ENCODE data around the gene CRACR2B. TPM values are rescaled to one million over a fixed set of nuclear protein-coding genes. Genes with fewer than 3 reads are reported as not detected.

Gene CRACR2B
- total and polyA plus RNA-seq, 10 donors, result 6.1 to 34.1 (median 14.5) TPM

DNA sequence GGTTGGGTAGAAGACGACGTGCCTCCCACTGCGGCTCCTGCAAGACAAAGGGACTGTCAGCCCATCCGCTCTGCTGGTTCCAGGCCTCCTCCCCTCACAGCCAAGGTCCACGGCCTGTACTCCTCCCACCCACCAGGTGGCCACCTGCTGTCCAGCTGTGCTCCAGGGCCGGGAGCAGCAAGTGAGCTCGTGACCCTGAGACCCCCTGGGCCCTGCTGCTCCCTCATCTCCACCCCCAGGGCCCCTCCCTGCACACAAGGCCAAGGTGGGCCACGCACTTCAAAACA, 42.4 kb downstream of the CRACR2B start:
- peaks cover 0 to 64% (median 31%) of the 10 kb centered on the region in 6 donors for H3K36me3 ChIP-seq
- no peaks in the 10 kb centered on the region for H3K9me3 ChIP-seq
- no peak for DNase-seq
- TF ChIP-seq POLR2A (IDR thresholded peaks at IDR 0.05) (no peak), POLR2AphosphoS5 (IDR thresholded peaks at IDR 0.05) (peak in 2 of 3 donors; percentile 36 to 45)
- peak overlapping the region in 2 of 8 donors; percentile 9 to 27 for H3K27ac ChIP-seq
- no peaks in the 10 kb centered on the region for H3K27me3 ChIP-seq (replicated peaks in 1 of 7)
- intact Hi-C loops (cut with DNase I; ENCODE audit: low total_unique reads), result no loop called here
- H3K4me3 ChIP-seq, result no peak overlapping the region
- peaks cover 0 to 43% (median 12%) of the 10 kb centered on the region in 6 donors for H3K4me1 ChIP-seq
- 43 to 86% (median 81%) methylated on average over 4 to 8 of the region's 8 CpGs for WGBS, 5 donors

DNA sequence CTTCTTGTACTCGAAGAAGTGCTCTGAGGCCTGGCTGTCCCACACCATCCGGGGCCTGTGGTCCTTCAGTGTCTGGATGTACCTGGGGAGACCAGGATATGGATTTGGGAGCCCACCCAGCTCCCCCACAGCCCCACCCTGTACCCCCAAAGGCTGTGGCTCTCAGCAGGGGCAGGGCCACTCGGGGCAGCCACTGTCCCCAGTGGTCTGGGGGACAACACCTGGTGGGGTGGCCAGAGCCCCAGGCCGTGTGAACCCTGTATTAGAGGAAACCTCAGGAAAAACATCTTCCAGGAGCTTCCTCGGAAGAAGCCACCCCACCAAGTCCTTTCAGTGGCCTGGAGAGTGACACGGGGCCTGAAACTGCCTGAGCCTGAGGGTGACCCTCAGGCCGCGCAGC, 42.7 kb downstream of the CRACR2B start:
- Histone ChIP-seq H3K27me3 (replicated peaks in 1 of 7) (no peaks in the 10 kb centered on the region), H3K36me3 (peaks cover 0 to 64% (median 30%) of the 10 kb centered on the region in 6 donors), H3K4me1 (peaks cover 0 to 46% (median 12%) of the 10 kb centered on the region in 6 donors), H3K4me3 (no peak overlapping the region), H3K9me3 (no peaks in the 10 kb centered on the region), H3K27ac (peak overlapping the region in 2 of 8 donors; percentile 9 to 27)
- intact Hi-C loops (cut with DNase I; ENCODE audit: low total_unique reads), result no loop called here
- no peak for DNase-seq
- WGBS, 5 donors, result 83 to 93% (median 87%) methylated on average over 4 to 8 of the region's 8 CpGs
- TF ChIP-seq POLR2AphosphoS5 (IDR thresholded peaks at IDR 0.05), result no peak
- TF ChIP-seq, protein P1, sequence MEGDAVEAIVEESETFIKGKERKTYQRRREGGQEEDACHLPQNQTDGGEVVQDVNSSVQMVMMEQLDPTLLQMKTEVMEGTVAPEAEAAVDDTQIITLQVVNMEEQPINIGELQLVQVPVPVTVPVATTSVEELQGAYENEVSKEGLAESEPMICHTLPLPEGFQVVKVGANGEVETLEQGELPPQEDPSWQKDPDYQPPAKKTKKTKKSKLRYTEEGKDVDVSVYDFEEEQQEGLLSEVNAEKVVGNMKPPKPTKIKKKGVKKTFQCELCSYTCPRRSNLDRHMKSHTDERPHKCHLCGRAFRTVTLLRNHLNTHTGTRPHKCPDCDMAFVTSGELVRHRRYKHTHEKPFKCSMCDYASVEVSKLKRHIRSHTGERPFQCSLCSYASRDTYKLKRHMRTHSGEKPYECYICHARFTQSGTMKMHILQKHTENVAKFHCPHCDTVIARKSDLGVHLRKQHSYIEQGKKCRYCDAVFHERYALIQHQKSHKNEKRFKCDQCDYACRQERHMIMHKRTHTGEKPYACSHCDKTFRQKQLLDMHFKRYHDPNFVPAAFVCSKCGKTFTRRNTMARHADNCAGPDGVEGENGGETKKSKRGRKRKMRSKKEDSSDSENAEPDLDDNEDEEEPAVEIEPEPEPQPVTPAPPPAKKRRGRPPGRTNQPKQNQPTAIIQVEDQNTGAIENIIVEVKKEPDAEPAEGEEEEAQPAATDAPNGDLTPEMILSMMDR (IDR thresholded peaks at IDR 0.05 in 8 of 11, conservative IDR thresholded peaks at IDR 0.05 in 3 of 11), result no peak
- TF ChIP-seq POLR2A (IDR thresholded peaks at IDR 0.05), result no peak

DNA sequence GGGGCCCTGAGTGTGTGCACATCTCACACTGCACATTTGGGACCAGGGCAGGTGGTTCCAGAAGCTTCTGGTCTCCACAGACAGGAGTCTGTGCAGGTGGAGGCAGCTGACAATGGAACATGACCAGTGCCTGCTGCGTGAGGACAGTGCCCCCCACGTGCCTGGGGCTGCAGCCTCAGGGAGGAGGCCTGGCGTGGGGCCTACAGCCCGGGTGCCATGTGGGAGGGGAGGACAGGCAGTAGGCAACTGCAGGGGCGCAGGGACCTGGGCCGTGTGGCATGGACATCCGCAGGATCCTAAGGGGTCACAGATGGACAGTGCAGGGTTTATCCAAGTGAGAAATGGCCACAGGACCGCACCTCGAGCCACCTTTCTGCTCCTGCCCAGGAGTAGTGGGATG, 43.8 kb downstream of the CRACR2B start:
- 78 to 83% (median 79%) methylated on average over 4 to 9 of the region's 9 CpGs for WGBS, 5 donors
- no peak overlapping the region for H3K4me3 ChIP-seq
- no peak overlapping the region for H3K27ac ChIP-seq
- H3K27me3 ChIP-seq (replicated peaks in 1 of 7), result no peaks in the 10 kb centered on the region
- intact Hi-C loops (cut with DNase I; ENCODE audit: low total_unique reads), result no loop called here
- peaks cover 0 to 64% (median 25%) of the 10 kb centered on the region in 6 donors for H3K36me3 ChIP-seq
- DNase-seq, result no peak
- peaks cover 0 to 47% (median 10%) of the 10 kb centered on the region in 6 donors for H3K4me1 ChIP-seq
- no peaks in the 10 kb centered on the region for H3K9me3 ChIP-seq
- TF ChIP-seq, protein P1 (IDR thresholded peaks at IDR 0.05 in 8 of 11, conservative IDR thresholded peaks at IDR 0.05 in 3 of 11), result no peak
- peak in 2 of 3 donors; percentile 12 to 47 for TF ChIP-seq POLR2AphosphoS5 (IDR thresholded peaks at IDR 0.05)
- TF ChIP-seq POLR2A (IDR thresholded peaks at IDR 0.05), result no peak

DNA sequence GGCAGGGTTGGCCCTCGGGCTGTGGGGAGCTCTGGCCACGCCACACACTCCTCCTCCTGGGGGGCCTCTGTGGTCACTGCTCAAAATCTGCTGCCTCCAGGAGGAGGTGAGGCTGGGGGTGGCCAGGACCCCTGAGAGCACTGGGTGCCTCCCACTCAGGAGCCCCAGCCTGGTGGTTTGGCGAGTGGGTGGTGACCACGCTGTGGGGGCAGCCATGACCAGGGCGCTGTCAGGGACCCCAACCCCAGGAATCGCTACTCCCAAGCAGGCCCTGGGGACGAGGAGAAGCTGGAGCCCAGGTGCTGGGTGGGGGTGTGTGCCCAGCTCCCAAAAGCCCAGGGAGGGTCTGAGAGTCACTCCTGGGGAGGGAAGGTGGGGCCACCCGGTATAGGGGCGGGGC, 45.1 kb downstream of the CRACR2B start:
- Histone ChIP-seq H3K27me3 (replicated peaks in 1 of 7) (no peaks in the 10 kb centered on the region), H3K36me3 (peaks cover 0 to 66% (median 20%) of the 10 kb centered on the region in 6 donors), H3K4me3 (no peak overlapping the region), H3K9me3 (no peaks in the 10 kb centered on the region), H3K27ac (peak overlapping the region in 1 of 8 donors; percentile 31), H3K4me1 (peaks cover 0 to 48% (median 10%) of the 10 kb centered on the region in 6 donors)
- 84 to 95% (median 89%) methylated on average over 4 to 9 of the region's 9 CpGs for WGBS, 5 donors
- DNase-seq, result no peak
- TF ChIP-seq, protein P1 (IDR thresholded peaks at IDR 0.05 in 8 of 11, conservative IDR thresholded peaks at IDR 0.05 in 3 of 11), result no peak
- TF ChIP-seq POLR2A (IDR thresholded peaks at IDR 0.05) (no peak), POLR2AphosphoS5 (IDR thresholded peaks at IDR 0.05) (no peak)
- intact Hi-C loops (cut with DNase I; ENCODE audit: low total_unique reads), result no loop called here

DNA sequence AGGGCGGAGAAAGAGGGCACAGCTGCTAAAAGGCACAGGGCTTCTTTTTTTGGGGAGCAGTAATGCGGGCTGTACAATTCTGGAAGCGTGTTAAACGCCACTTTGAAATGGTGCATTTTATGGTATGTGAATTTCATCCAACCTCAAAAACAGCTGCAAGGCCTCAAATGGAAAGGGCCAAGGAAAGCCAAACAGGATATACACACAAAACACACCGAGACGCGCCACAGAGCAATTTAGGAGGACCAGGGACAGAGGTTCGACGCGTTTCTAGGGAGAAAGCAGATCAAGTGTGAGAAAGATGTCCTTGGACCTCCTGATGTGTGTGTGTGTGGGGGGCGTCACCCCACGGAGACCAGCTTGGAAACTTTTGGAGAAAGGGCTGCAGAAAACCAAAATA, 46.0 kb downstream of the CRACR2B start:
- Histone ChIP-seq H3K4me1 (peaks cover 0 to 45% (median 10%) of the 10 kb centered on the region in 6 donors), H3K4me3 (no peak overlapping the region), H3K27ac (peak overlapping the region in 3 of 8 donors; percentile 31 to 36 (median 33)), H3K9me3 (no peaks in the 10 kb centered on the region), H3K27me3 (replicated peaks in 1 of 7) (no peaks in the 10 kb centered on the region), H3K36me3 (peaks cover 0 to 70% (median 22%) of the 10 kb centered on the region in 6 donors)
- intact Hi-C loops (cut with DNase I; ENCODE audit: low total_unique reads), result no loop called here
- TF ChIP-seq, protein P1 (IDR thresholded peaks at IDR 0.05 in 8 of 11, conservative IDR thresholded peaks at IDR 0.05 in 3 of 11), result no peak
- TF ChIP-seq POLR2A (IDR thresholded peaks at IDR 0.05) (no peak), POLR2AphosphoS5 (IDR thresholded peaks at IDR 0.05) (no peak)
- WGBS, 5 donors, result 63 to 82% (median 73%) methylated on average over 12 of the region's 12 CpGs
- no peak for DNase-seq

Data from spleen (tissue), 11 donors.